OCI-M1 (cell line): ENCODE measurements around the gene CAPN5.
"Not testable (repeated sequence)": the region's sequence is repeated elsewhere in the genome, so short reads cannot be mapped to it uniquely, and the experiment has no call there.

Experiments
- DNase-seq: peaks from one replicate; lab custom pipeline; 2025; lab: John Stamatoyannopoulos, UW

The CAPN5 gene

DNA sequence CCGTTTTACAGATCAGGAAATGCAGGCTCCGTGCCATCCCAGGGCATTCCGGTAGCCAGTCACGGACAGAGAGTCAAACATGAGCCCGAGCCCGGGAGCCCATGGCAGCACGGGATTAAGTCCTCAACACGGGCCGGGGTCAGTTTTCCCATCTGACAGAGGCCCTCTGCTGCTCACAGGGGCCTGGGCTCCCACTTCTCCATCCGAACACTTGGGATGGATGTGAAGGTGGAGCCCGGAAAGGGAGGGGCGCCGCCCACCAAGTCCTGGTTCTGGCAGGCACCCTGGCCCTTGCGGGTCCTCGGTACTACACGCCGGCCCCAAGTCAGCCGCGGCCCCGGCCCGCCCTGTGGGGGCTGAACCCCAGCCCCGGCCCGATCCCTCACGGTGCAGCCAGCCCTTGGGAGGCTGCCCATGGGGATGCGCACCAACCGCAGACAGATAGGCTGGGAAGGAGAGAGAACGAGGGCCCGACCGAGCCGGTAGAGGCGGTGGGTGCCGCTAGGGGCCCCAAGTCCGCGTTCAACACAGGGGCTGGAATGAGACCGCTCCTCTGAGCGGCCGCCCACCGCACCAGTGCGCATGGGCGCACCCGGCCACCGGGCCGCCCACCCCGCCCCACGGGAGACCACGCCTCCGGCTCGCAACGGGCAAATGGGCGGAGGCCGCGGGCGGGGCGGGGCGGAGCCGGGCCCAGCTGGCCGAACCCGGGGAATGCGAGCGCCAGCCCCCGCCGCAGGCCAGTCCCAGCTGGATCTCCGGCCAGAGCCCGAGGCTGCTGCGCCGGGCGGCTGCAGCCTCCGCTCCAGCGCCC, at the start of gene CAPN5:
Gene CAPN5, plus strand, starts transcription at position 743 of the 814 bp plus-strand sequence. CDS start 17,916 bp downstream, outside the sequence.
- peak; percentile 98 for DNase-seq

DNA sequence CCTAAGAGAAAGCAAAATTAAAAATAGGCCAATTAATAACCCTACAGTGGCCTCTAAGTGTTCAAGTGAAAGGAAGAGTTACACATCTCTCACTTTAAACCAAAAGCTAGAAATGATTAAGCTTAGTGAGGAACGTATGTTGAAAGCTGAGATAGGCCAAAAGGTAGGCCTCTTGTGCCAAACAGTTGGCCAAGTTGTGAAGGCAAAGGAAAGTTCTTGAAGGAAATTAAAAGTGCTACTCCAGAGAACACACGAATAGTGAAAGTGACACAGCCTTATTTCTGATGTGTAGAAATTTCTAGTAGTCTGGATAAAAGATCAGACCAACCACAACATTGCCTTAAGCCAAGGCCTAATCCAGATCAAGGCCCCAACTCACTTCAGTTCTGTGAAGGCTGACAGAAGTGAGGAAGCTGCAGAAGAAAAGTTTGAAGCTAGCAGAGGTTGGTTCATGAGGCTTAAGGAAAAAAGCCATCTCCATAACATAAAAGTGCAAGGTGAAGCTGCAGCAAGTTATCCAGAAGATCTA, 48.3 kb upstream of the CAPN5 start:
- DNase-seq: not testable (repeated sequence)

DNA sequence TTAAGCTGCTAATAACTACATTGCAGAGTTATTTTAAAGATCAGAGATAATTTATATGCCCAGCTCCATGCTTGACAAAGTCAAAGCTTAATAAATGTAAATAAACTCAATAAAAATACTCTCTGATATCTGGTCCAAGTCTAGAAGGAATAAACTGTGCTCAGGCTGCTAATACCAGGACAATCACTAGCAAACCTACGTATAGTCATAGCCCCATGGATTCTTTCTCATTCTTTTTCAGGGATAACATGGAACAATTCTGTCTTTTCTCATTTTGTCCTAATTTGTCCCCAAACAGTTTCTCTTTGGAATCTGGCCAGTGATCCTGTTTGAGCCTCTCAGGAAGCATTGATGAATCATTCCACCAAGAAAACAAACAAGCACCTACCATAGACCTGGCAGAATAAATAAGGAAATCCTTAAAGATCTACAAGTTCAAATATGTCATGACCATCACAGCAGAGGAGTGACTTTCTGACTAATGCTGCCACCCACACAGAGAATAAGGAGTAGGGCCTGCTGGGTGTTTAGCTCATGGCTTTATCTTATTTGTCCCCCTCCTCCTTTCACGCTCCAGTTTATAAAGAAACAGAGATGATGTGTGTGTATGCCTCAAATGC, 46.7 kb upstream of the CAPN5 start:
- DNase-seq: no peak

DNA sequence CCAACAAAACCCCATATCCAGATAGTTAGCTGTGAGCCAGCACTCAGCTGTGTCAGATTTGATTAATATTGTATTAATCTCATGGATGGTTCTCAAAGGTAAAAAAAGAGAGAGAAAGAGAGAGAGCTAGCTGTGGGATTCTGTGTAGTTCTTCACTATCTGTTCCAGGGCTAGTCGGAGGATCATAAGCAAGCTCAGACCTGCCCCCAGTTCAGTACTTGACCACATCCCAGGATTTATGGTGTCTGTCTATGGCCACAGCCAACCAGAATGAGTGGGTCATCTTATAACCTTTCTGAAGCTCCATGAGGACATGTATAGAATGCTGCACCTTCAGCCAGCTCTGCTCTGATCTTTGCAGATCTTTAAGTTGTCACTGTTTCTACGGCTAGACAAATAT, 46.0 kb upstream of the CAPN5 start:
- no peak for DNase-seq

DNA sequence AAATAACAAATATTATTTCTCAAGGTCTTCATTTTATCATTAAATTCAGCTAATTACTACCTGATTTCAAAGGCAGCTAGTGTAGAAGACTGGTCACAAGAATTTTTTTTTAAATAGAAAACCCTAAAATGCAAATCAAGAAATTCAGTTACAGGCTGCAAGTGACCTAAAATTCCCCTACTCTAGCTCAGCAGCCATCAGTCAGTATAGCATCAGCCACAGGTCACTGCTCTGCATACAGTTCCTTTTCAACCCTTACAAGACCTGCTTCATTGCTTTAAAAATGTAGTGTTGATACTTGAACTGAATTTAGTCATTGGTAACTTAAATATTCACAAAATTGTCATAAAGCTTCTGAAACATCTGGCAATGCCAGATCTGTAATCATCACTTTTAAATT, 42.0 kb upstream of the CAPN5 start:
- DNase-seq: no peak

DNA sequence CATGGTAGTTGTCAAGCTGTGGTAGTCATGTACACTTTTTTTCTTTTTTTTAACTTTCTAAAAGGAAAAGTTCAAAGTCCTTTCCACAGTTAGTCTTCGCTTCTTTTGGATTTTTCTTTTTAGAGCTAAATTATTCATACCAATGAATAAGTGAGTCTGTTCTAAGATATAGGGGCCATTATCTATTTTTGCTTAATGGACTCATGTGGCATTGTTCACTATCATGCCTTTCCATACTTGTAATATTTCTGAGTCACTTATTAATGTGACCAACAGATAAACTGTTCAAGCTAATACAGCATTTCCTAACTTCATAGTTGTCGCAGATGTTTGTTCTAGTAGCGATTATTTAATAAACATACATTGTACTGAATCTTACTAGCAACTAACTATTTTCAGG, 40.5 kb upstream of the CAPN5 start:
- no peak for DNase-seq

DNA sequence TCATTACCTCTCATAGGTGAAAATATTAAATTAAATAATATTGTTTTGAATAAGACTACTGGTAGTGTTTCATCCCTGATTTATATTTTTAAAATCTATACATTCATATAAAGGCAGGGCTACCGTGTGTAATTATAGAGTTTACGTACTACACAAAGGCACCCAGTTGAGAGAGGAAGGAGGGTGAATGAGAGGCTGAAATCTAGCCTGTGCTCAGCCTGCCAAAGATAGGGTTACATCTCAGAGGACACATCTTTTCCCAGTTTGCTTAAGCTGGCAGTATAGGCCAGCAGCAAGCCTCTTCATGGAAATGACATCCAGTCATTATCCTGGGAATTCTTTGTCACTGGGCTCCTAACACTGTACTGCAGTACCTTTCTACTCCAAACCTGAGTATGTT, 40.0 kb upstream of the CAPN5 start:
- no peak for DNase-seq

DNA sequence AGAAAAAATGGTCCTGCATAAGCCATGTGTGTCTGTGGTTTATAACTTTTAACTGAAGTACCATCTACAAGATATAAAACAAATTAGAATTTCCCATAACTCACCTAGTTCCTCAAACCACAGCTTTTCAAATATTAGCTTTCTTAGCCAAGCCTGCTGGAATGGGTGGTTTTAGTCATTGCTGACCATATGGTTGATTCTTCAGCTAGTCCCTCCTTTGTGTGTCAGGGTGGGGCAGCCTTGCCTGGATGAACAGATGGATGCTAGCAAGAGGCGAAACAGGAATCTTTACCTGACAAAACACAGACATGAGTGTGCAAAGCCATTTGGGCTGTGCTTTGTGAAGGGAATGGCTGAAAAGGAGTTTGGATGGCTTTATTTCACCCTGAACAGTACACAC, 39.5 kb upstream of the CAPN5 start:
- DNase-seq: no peak

DNA sequence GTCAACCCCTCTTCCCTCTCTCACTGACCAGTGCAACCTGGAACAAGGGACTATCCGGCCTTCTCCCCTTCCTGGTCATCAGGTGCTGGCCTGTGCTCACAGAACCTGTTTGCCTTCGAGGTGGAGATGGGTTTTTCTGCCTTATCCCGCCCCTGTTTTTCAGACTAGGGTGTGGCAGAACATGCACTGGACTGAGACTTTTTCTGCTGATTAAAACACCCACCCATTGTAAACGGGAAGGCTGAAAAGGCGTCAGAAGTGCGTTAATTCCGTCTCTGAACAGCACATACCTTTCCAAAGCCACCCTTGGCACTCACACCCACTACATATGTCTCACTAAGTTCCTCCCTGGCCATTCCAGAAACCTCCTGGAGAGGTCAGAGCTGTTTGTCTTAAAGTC, 36.9 kb upstream of the CAPN5 start:
- DNase-seq: no peak

DNA sequence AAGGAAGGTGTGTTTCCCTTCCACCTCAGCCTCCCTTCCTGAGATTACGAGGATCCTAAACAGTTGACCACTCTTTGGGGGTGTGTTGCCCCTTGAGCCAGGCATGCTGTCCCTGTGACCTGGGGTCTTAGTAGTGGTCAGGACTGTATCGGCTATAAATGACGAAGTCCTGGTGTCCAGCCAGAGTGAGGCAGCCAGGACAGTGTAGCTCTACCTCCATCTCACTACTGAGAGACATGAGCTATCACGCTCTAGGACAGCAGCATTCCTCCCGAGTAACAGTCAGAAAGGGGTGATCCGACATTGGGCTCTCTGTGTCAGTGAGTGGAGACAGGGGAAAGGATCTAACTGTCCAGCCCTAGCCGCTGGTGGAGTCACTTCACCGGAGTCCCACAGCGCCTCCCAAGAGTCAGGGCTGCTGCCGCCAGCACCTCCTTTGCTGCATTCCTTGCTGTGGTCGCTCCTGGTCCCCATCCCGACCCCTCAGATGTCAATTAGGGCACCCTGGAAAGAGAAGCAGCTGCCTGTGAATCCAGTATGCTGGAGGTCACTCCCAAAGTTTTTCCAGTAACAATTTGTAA, 35.8 kb upstream of the CAPN5 start:
- DNase-seq: no peak

DNA sequence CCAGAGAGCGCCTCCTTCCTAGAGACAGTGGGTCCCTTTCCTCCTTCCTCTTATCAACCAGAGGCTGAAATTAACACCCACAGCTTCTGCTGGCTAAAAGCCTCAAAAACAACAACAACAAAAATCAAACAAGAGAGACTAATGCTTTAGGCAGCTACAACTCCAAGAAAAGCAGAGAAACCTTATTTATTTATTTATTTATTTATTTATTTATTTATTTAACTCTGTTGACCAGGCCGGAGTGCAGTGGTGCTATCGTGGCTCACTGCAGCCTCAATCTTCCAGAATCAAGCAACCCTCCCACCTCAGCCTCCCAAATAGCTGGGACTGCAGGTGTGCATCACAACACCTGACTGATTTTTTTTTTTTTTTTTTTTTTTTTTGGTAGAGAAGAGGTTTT, 35.2 kb upstream of the CAPN5 start:
- no peak for DNase-seq

DNA sequence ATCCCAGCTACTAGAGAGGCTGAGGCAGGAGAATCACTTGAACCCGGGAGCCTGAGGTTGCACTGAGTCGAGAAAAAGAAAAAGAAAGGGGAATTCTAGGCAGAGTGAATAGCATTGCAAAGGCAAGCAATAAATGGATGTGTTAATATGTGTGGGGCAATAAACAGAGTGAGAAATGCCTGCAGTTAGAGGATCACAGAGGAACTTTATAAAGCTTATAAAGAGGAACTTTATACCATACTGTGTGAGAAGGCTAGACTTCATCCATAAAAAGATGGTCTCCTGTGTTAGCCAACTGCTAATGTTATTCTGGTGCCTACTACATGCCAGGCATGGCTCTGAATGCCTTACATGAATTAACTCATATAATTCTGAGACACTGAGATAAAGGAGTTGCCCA, 31.7 kb upstream of the CAPN5 start:
- no peak for DNase-seq

DNA sequence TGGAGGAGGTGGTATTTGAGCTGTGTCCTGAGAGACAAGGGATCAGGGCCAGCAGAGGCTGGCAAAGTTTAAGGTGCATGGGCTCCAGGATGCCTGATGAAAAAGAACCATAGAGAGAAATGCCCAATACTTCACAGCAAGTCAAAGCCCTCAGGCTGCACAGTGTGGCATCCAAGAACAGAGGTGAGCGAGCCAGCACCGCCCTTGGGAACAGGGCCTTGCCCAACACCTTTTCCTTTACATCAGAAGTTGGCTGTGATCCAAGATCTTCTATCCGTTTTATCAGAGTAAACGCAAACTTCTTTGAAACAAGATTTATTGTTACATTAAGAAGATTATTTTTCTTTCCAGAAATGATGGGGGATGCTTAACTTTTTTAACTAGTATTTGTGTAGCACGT, 31.2 kb upstream of the CAPN5 start:
- DNase-seq: no peak

DNA sequence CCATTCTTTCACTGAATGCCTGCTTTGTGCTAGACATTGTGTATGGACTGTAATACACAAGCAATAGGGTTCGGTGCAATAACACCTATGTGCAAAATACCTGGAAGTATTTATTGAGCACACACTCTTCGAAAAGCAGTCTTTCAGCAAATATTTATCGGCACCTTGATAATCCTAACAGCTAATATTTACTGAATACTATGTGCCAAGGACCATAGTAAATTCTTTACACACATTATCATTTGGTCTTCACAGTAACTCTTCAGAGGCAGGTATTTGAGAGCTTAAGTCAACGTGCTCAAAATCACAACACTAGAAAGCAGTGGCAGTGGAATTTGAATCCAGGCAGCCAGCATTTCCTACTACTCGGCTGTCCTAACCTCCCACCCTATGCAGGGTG, 30.4 kb upstream of the CAPN5 start:
- DNase-seq: no peak

DNA sequence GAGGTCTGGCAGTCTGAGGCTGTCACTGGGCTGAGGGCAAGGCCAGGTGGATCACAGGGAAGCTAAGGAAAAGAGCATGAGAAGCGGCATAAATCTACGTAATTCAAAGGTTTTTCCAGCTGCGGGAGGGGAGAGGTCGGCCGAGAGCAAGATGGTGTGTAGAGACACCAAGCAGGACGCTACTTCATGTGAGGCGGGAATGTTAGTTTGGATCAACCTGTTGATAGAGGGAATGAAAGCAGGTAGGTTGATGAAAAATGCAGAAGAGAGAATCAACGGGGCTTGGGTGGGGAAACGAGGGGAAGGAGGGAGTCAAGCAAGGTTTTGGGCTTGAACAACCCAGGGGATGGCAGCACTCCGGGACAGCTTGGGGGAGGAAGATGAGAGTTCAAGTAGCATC, 29.7 kb upstream of the CAPN5 start:
- no peak for DNase-seq

DNA sequence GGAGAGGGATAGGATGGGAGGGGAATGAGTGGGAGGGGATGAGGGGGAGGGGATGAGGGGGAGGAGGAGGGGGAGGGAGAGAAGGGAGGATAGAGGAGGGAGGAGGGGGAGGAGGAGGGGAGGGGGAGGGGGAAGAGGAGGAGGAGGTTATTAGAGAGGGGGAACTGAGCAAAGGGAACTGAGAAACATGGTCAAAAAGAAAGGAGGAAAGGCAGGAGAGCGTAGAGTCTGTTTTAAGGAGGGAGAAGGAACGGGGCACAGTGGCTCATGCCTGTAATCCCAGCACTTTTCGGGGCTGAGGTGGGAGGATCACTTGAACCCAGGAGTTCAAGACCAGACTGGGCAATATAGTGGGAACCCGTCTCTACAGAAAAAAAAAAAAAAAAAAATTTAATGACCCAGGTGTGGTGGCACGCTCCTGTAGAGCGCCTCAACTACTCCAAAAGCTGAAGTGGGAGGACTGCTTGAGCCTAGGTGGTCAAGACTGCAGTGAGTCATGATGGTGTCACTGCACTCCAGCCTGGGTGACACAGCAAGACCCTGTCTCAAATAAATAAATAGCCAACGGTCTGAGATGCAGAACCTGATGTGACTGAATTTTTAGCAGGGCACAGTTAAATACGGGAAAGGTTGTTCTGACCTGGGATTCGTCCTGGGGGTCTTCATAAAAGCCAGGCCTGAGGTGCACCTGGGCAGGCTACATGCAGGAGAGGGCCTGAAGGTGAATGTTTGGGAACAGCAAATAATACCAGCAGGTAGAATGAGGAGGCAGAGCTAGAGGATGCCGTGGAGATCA, 28.5 kb upstream of the CAPN5 start:
- DNase-seq: no peak

DNA sequence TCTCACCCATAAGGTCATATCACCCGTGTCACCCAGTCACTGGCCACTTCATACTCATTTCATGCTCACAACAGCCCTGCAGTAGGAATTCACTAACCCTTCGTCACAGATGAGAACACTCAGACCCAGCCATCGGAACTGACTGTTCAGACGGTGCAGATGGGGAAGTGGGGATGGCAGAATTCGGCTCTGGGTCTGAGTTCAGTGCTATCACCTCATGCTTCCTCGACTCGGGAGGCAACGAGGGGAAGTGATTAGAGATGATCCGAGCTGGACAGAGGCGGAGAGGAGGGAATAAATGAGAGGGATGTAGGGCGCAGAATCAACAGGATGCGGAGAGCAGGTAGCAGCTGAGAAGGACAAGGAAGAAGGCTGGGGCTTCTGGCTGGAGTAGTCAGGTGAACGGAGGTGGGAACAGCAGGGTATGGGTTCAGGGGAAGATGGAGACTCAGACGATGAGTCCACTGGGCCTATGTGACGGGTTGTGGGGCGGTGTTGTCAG, 27.9 kb upstream of the CAPN5 start:
- DNase-seq: no peak

DNA sequence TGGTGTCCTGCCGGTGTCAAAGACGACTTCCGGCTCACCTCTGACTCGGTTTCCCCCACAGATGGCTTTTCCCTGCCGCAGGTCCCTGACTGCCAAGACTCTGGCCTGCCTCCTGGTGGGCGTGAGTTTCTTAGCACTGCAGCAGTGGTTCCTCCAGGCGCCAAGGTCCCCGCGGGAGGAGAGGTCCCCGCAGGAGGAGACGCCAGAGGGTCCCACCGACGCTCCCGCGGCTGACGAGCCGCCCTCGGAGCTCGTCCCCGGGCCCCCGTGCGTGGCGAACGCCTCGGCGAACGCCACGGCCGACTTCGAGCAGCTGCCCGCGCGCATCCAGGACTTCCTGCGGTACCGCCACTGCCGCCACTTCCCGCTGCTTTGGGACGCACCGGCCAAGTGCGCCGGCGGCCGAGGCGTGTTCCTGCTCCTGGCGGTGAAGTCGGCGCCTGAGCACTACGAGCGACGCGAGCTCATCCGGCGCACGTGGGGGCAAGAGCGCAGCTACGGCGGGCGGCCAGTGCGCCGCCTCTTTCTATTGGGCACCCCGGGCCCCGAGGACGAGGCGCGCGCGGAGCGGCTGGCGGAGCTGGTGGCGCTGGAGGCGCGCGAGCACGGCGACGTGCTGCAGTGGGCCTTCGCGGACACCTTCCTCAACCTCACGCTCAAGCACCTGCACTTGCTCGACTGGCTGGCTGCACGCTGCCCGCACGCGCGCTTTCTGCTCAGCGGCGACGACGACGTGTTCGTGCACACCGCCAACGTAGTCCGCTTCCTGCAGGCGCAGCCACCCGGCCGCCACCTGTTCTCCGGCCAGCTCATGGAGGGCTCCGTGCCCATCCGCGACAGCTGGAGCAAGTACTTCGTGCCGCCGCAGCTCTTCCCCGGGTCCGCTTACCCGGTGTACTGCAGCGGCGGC, 27.0 kb upstream of the CAPN5 start:
- DNase-seq: no peak

DNA sequence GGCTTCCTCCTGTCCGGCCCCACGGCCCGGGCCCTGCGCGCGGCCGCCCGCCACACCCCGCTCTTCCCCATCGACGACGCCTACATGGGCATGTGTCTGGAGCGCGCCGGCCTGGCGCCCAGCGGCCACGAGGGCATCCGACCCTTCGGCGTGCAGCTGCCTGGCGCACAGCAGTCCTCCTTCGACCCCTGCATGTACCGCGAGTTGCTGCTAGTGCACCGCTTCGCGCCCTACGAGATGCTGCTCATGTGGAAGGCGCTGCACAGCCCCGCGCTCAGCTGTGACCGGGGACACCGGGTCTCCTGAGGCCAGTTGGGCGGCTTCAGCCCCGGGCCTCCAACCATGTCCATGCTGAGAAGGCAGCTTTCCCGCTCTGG, 26.4 kb upstream of the CAPN5 start:
- no peak for DNase-seq

DNA sequence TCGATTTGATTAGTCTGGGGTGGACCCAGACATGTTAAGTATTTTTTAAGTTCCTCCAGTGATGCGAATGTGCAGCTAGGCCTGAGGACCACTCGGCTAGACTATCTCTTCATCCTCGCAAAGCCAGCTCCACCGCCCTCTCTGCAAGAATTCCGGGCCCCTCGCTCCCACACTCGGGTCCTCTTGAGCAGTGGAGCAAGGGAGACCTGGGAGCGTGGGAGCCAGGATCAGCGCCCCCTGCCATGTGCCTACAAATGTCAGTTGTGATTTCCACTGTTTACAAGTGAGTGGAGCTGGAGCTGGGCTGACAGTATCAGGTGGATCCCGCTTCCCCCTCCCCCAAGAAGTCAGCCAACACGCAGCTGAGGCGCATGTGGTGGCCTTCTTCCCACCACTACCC, 25.9 kb upstream of the CAPN5 start:
- DNase-seq: no peak

DNA sequence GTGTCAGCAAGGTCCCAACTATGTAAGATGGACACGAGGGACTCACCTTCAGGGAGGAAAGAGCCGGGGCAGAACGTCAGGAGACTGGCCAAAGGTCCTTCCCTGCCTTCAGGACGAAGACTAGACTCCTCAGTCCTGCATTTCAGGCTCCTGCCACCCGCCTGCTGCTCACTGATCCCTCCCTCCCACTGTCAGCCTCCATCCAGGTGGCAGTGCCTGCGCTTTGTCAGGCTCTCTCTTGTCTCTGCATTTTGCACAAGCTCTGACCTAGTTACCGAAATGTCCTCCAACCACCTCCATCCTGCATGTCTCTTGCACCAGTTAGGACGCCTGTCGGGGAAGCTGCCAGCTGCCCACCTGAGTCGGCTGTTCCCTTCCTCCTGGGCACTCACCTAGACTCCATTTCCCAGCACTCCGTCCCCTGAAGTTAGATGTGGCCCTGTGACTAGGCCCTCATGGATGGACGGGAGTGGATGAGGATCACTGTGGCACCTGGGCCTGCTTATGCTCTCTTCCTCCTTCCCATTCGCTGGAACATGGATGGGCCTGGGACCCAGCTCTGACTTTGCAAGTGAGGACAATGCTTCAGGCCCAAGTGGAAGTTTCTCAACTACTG, 24.6 kb upstream of the CAPN5 start:
- no peak for DNase-seq
